ENCODE data around the gene SLC50A1. TPM values are rescaled to one million over a fixed set of nuclear protein-coding genes. Genes with fewer than 3 reads are reported as not detected.
A peak's percentile ranks its signal among the peaks of the same experiment; 100 is the strongest.

The SLC50A1 gene
- total and polyA plus RNA-seq, 2 of the 8 experiments (the other 6 are each of a cell fraction or from before 2014, with no cell fraction given): 36.5 to 90.8 TPM

DNA sequence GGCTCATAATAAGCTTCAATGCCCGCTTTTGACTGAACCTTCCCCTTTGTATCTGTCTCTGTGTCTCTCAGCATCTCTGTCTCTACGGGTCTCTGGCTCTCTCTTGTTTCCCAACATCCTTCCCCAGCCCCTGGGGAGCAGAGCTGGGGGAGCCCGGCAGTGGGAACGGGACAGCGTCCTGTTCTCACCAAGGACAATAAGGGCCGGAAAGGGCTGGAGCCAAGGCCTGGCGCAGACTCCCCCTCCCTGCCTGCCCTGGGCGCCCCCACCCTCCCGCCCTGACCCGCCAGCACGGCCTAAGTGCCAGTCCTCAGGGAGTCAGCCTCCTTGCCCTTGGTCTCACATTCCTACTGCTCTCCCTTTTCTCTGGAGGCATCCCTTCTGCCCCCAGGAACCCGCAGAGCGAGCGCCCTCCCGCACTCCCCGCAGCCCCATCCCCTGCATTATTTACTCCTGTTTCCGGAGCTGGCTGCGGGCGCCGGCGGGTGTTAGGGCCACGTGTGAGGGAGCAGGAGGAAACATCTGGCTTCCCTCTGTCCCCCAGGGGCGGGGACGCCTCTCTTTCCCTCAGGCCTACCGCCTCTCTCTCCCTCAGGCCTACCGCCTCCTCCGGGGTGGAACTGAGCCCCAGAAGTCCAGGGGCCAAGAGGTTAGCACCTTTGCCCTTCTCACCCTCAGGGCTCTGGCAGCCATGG, 31.0 kb downstream of the SLC50A1 start (continued):
- TF ChIP-seq, protein P1, sequence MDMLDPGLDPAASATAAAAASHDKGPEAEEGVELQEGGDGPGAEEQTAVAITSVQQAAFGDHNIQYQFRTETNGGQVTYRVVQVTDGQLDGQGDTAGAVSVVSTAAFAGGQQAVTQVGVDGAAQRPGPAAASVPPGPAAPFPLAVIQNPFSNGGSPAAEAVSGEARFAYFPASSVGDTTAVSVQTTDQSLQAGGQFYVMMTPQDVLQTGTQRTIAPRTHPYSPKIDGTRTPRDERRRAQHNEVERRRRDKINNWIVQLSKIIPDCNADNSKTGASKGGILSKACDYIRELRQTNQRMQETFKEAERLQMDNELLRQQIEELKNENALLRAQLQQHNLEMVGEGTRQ (IDR thresholded peaks at IDR 0.05; ENCODE audit: low read length): no peak
- TF ChIP-seq TAF7 (optimal IDR thresholded peaks at IDR 0.05; ENCODE audit: borderline replicate concordance, low read depth, low read length) (no peak), HDAC2 (IDR thresholded peaks at IDR 0.05; ENCODE audit: borderline replicate concordance in 1 of 2, low read depth in 2 of 2, low read length in 2 of 2) (no peak), PHF8 (conservative IDR thresholded peaks at IDR 0.05; ENCODE audit: low read depth, low read length) (no peak), SP4 (IDR thresholded peaks at IDR 0.05; ENCODE audit: low read length) (0 out of 2 replicates have a peak, but pooled peaks have one; percentile 19), RBBP5 (IDR thresholded peaks at IDR 0.05; ENCODE audit: borderline replicate concordance, low read depth, low read length) (0 out of 2 replicates have a peak, but pooled peaks have one; percentile 48), POU5F1 (IDR thresholded peaks at IDR 0.05; ENCODE audit: low read depth, low read length) (no peak), SIN3A (conservative IDR thresholded peaks at IDR 0.05 in 1 of 2, IDR thresholded peaks at IDR 0.05 in 1 of 2; ENCODE audit: low read depth in 1 of 2, low read length in 2 of 2) (peak in 1 of 2 experiments; percentile 54; a peak in 1 of 4 replicates)
